Ishikawa (cell line): ENCODE results near the gene HIGD2A.

Experiments
- CEBPB ChIP-seq: IDR thresholded peaks from 2 replicates; pipeline ENCODE4 v1.6.1; 2012
- CREB1 ChIP-seq: IDR thresholded peaks from 2 replicates; pipeline ENCODE4 v1.6.1; 2012; ENCODE audit warnings: low read depth
- EGR1 ChIP-seq: IDR thresholded peaks from 2 replicates; pipeline ENCODE4 v1.6.1; 2012
- EP300 ChIP-seq: IDR thresholded peaks from 2 replicates; pipeline ENCODE4 v1.6.1; 2012; ENCODE audit warnings: borderline replicate concordance
- FOXM1 ChIP-seq: IDR thresholded peaks from 2 replicates; pipeline ENCODE4 v1.6.1; 2012; ENCODE audit warnings: low read depth, borderline replicate concordance
- MAX ChIP-seq: IDR thresholded peaks from 2 replicates; pipeline ENCODE4 v1.6.1; 2012
- NFIC ChIP-seq: IDR thresholded peaks from 2 replicates; pipeline ENCODE4 v1.6.1; 2012
- RAD21 ChIP-seq: IDR thresholded peaks from 2 replicates; pipeline ENCODE4 v1.6.1; 2012; ENCODE audit warnings: low read depth
- REST ChIP-seq: IDR thresholded peaks from 2 replicates; pipeline ENCODE4 v1.6.1; 2012; ENCODE audit warnings: low read depth, mild to moderate bottlenecking
- TAF1 ChIP-seq: IDR thresholded peaks from 2 replicates; pipeline ENCODE4 v1.6.1; 2012; ENCODE audit warnings: low read depth, mild to moderate bottlenecking
- TCF12 ChIP-seq: IDR thresholded peaks from 2 replicates; pipeline ENCODE4 v1.6.1; 2012; ENCODE audit warnings: low read depth
- TEAD4 ChIP-seq: IDR thresholded peaks from 2 replicates; pipeline ENCODE4 v1.6.1; 2012
- USF1 ChIP-seq: IDR thresholded peaks from 2 replicates; pipeline ENCODE4 v1.6.1; 2012
- YY1 ChIP-seq: IDR thresholded peaks from 2 replicates; pipeline ENCODE4 v1.6.1; 2012; ENCODE audit warnings: low read depth
- ZBTB7A ChIP-seq: IDR thresholded peaks from 2 replicates; pipeline ENCODE4 v1.6.1; 2012; ENCODE audit warnings: low read depth

The HIGD2A gene

GRCh38 chr5:176342766-176343458, 45.6 kb upstream of the HIGD2A start:
- TF ChIP-seq CEBPB (no peak), ZBTB7A (no peak), TAF1 (no peak), CREB1 (no peak), NFIC (no peak), YY1 (no peak), RAD21 (no peak), MAX (no peak), EGR1 (no peak), USF1 (no peak), TEAD4 (no peak), FOXM1 (no peak), TCF12 (no peak), REST (no peak), EP300 (no peak)

GRCh38 chr5:176350416-176350815, 38.1 kb upstream of the HIGD2A start:
- TF ChIP-seq YY1 (no peak), TAF1 (no peak), USF1 (no peak), ZBTB7A (no peak), CEBPB (no peak), RAD21 (no peak), EGR1 (no peak), NFIC (no peak), REST (no peak), CREB1 (no peak), TCF12 (no peak), MAX (no peak), EP300 (no peak), FOXM1 (no peak), TEAD4 (no peak)

- no peak for TF ChIP-seq CREB1
- TF ChIP-seq RAD21: no peak
- TF ChIP-seq YY1: no peak
- no peak for TF ChIP-seq NFIC
- TF ChIP-seq TEAD4: no peak
- no peak for TF ChIP-seq FOXM1
- TF ChIP-seq EP300: no peak
- no peak for TF ChIP-seq USF1
- TF ChIP-seq CEBPB: no peak
Measured at GRCh38 chr5:176352116-176352878, 36.3 kb upstream of the HIGD2A start.

- no peak for TF ChIP-seq EGR1
- TF ChIP-seq CEBPB: no peak
- TF ChIP-seq TEAD4: no peak
- TF ChIP-seq YY1: no peak
- no peak for TF ChIP-seq USF1
- no peak for TF ChIP-seq RAD21
- no peak for TF ChIP-seq MAX
- TF ChIP-seq ZBTB7A: no peak
- TF ChIP-seq REST: no peak
- no peak for TF ChIP-seq NFIC
- TF ChIP-seq TCF12: no peak
- TF ChIP-seq EP300: no peak
- TF ChIP-seq FOXM1: no peak
- TF ChIP-seq TAF1: no peak
- TF ChIP-seq CREB1: no peak
Measured at GRCh38 chr5:176353533-176353932, 35.0 kb upstream of the HIGD2A start.
